GM18873 (cell line): Measurements from ENCODE around the gene SHLD2.
"Not testable (repeated sequence)": the region's sequence is repeated elsewhere in the genome, so short reads cannot be mapped to it uniquely, and the experiment has no call there.

Experiments used
- ATAC-seq: cut with Tn5 transposase; IDR thresholded peaks from one replicate; pipeline ENCODE4 v1.9.1; 2021; ENCODE audit warnings: mild to moderate bottlenecking, moderate library complexity, moderate number of reproducible peaks; ENCODE audit not compliant: unreplicated experiment, low FRiP score

The SHLD2 gene

DNA sequence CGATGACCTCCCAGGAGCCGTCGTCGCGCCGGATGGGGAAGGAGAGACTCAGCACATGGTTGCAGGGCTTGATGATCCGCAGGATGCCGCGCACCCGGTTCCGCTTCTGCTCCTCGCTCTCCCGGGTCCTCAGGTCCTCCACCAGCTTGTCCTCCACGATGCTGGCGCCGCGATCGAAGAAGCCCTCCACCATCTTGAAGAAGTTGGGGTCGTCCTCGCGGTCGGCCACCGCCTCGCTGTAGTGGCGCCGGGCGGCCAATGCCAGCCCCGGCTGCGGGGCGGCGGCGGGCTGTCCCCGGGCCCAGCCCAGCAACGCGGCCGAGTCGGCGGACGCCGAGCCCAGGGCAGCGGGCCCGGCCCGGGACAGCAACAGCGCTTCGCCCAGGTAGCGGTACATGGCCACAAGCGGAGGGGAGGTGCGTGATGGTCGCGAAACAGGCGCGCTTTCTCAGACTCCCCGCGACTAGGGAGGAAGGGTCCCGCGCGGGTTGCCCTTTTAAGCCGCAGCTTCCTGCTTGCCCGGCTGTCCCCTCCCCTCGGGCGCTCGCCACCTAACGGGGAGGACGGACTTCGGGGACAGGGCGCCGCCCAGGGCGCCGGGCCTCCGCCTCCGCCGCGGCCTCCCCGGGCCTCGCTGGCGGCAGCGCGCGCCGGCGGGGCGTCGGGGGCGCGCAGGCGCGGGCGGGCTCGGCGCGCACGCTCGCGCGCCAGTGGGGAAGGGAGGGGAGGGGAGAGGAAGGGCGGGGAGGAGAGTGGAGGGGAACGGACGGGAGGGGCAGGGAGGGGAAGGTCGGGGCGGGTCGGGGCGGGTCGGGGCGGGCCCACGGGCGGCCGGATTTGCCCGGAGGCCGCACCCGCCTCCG is at the start of gene SHLD2, which contains the start of gene GLUD1:
Gene SHLD2, plus strand, starts transcription at position 834 of the 863 bp plus-strand sequence. CDS start 56,149 bp downstream, outside the sequence.
Gene GLUD1, minus strand, starts transcription at position 471 of the 863 bp plus-strand sequence. Its CDS starts 74 bp downstream, at position 397.
- peak; percentile 47 for ATAC-seq

GRCh38 chr10:87045434-87045938 is 49.5 kb upstream of the SHLD2 start:
- no peak for ATAC-seq

DNA sequence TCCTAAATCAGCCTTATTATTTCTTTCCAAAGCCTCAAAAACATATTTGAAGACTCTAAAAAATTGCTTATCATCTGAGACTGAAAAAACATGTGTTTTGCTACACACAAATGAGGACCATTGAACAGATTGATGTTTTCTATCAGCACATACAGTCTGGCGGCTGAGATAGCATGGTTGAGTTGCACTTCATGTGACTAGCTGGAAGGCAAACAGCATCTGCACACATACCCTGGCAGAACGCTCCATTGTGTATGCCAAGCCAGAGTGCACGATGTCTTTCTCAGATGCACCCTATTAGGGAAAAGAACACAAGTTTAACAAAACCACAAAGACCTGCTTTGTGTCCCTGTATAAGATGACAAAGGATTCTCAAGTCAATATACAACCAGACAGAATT is 41.9 kb upstream of the SHLD2 start:
- no peak for ATAC-seq

- no peak for ATAC-seq
Measured at GRCh38 chr10:87053577-87054181, 41.3 kb upstream of the SHLD2 start.

GRCh38 chr10:87054373-87055295 is 40.4 kb upstream of the SHLD2 start:
- no peak for ATAC-seq

- no peak for ATAC-seq
Measured at GRCh38 chr10:87058171-87058570, 36.8 kb upstream of the SHLD2 start.

- no peak for ATAC-seq
Measured at GRCh38 chr10:87059401-87059800, 35.6 kb upstream of the SHLD2 start.

- ATAC-seq: no peak
Measured at GRCh38 chr10:87060280-87060928, 34.6 kb upstream of the SHLD2 start.

GRCh38 chr10:87064651-87065050 is 30.4 kb upstream of the SHLD2 start:
- no peak for ATAC-seq

GRCh38 chr10:87066178-87066577 is 28.8 kb upstream of the SHLD2 start:
- ATAC-seq: no peak

DNA sequence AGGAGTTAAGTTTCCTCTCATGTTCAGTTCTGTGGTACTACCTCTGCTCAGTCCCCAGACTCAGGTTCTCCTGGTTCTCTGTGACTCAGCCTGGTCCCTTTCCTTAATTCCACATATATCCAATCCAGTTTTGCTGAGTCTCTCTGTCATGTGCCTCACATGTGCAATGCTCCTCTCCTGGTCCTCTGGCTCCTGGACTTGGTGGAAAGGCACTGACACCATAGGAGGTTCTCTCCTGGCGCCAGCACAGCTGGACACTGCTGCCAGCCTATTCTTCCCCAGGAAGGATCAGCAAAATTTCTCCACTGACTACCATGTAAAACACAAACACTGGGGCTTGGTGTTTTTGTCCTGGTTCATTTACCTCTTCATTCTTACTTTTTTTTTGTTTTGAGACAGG is 28.1 kb upstream of the SHLD2 start:
- ATAC-seq: no peak

- no peak for ATAC-seq
Measured at GRCh38 chr10:87068281-87068680, 26.7 kb upstream of the SHLD2 start.

DNA sequence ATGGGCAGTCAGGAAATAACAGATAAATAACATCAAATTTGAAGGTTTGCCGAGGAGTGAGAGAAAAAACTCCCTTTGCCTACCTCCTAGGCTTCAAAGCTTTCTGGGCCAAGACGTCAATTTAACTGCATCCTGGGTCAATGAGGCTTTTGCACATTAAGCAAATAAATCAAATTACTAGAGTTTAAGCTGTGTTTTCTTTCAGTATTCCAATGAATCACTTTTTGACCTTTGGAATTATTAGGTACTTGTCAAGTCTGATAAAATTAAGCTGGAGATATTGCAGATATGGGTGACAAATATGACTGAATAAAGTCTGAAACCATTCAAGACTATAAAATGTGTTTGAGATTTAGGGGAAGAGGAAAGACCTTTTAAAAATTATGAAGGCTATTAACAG is 22.6 kb upstream of the SHLD2 start:
- ATAC-seq: no peak

DNA sequence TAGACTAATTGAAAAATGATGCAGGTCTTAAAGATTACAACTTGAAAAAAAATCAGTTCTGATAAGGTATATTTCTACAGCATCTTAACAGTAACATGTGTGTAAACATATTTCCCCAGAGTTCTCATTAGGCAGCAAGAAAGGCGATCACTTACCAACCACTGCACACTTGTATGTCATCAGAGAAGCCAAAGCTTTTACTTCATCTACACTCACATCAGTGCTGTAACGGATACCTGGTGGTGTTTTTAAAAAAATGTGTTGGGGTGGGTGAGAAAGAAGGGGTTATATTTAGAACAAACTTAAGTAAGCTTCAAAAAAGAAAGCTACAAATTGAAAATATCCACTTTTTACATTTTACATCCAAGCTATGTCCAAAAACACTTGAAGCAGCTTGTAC is 18.6 kb upstream of the SHLD2 start:
- ATAC-seq: not testable (repeated sequence)

DNA sequence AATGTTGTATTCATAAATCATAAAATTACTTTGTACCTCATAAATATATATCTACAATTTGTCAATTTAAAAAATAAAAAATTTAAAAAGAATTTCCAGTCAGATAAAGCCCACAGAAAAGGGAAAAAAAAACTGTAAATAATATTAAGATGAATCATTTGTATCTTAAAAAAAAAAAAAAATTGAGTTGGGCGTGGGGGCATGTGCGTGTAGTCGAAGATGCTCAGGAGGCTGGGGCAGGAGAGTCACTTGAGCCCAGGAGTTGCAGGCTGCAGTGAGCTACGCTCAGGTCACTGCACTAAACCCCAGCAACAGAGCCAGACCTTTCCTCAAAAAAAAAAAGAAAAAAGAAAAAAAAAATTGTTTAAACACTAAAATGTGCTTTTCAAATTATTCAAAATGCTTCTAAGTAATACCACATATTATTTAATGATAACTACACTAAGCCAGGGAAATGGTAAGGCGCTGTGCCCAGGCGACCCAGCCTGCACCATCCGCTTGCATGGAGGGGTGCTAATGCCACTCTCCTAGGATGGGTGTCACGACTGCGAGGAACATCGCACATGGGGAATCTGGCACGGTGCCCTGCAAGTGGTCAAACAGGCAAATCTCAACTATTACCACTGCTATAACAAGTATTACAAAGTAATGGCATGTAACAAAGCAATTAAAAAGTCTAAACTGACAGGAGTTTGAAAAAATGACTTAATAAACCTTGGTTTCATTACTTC is 15.7 kb upstream of the SHLD2 start:
- no peak for ATAC-seq

DNA sequence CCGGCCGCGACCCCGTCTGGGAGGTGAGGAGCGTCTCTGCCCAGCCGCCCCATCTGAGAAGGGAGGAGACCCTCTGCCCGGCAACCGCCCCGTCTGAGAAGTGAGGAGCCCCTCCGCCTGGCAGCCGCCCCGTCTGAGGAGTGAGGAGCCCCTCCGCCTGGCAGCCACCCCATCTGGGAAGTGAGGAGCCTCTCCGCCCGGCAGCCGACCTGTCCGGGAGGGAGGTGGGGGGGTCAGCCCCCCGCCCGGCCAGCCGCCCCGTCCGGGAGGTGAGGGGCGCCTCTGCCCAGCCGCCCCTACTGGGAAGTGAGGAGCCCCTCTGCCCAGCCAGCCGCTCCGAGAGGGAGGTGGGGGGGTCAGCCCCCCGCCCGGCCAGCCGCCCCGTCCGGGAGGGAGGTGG is 14.4 kb upstream of the SHLD2 start:
- not testable (repeated sequence) for ATAC-seq

DNA sequence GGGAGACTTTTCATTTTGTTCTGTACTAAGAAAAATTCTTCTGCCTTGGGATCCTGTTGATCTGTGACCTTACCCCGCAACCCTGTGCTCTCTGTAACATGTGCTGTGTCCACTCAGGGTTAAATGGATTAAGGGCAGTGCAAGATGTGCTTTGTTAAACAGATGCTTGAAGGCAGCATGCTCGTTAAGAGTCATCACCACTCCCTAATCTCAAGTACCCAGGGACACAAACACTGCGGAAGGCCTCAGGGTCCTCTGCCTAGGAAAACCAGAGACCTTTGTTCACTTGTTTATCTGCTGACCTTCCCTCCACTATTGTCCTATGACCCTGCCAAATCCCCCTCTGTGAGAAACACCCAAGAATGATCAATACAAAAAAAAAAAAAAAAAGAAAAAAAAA is 13.4 kb upstream of the SHLD2 start:
- not testable (repeated sequence) for ATAC-seq

DNA sequence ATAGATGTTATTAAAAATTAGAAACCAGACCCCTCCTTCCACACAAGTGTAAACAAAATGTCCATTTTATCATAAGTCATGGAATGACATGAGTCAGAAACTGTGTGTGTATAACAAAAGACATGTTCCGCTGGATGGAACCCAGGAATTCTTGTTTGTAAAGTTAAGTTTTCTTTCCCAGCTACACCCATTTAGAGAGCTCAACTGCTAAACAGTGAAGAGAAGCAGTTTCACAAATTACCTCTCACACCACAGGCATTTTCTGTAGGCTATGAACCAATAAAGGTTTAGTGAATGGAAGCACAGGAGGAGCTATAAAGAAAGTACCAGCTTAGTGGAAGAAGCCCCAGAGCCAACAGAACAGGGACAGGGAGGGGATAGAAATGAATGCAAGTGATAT is 12.8 kb upstream of the SHLD2 start:
- ATAC-seq: not testable (repeated sequence)

GRCh38 chr10:87083576-87084290 is 11.3 kb upstream of the SHLD2 start:
- not testable (repeated sequence) for ATAC-seq
